GM18858 (cell line): Measurements from ENCODE around the gene SIGLEC1.

Experiments
- ATAC-seq: cut with Tn5 transposase; IDR thresholded peaks from one replicate; pipeline ENCODE4 v1.9.1; 2021; ENCODE audit not compliant: unreplicated experiment

The SIGLEC1 gene

DNA sequence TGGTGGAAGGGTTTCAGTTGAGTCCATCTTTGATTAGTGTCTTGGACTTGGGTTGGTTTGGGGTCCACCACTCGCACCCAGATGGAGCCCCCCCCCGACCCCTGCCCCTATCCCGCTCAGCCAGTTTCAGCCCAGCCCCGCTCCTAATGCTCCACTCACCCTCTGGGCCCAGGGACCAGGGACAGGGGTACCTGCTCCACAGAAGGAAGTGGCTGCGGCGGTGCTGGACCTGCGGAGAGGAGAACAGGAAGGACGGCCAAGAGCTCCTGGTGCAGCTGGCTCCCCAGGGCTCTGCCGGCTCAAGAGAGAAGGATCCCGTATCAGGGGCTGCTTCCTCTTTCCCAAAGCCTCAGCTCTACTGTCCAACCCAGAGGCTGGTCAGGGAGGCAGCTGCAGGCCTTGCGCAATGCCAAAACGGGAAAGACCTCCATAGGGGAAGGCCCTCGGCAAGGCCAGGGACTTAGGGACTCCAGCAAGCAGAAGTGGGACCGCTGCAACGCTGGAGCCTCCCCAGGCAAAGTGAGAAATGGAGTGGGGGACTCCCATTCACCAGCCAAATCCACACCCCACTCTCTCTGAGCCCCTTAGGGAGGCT, at the start of gene SIGLEC1:
Gene SIGLEC1 (minus strand): TSS at position 322 of the 595 bp plus-strand sequence. CDS start 5,472 bp downstream, outside the sequence.
- ATAC-seq = no peak

GRCh38 chr20:3760655-3761348, 48.4 kb upstream of the SIGLEC1 start:
- no peak for ATAC-seq

DNA sequence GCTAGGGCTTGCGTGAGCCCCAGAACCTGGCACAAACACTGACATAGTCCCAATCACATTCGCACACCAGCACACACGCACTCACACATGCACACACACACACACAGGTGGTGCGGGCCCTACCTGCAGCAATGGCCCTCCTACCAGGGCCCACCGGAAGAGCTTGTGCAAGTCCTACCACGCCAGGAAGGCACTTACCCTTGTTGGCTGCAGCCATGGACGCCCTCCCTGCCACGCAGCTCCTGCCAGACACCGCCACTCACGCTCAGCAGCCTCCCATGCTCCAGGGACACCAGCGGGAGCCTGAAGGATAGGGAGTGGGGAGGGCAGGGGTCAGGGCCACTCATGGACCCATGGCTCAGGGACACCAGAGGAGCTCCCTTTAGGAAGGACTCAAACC, 47.5 kb upstream of the SIGLEC1 start:
- ATAC-seq = no peak

DNA sequence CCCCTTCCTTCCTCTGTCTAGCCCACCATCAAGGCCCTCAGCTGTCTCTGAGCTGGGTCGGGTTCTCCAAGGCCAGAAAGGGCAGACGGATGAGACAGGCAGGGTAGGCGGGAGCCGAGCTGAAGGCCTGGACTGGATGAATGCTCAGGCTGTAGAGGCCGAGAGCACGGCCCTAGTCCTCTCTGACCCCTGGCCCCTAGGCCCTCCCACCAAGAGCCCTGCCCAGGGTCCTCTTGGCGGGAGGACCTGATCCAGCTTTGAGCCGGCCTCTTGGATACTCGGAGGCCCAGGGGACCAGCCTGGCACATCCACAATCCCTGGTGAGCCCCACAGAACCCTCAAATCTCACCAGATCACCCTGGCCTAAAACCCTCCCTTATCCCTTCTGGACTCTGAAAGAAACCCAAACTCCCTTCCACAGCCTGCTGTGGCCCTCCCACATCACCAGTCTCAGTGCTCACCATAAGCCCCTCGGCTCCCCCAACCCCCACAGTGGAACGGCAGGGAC, 47.0 kb upstream of the SIGLEC1 start:
- no peak for ATAC-seq

- ATAC-seq = no peak
These were observed 46.2 kb upstream of the SIGLEC1 start for GRCh38 chr20:3758566-3758965.

DNA sequence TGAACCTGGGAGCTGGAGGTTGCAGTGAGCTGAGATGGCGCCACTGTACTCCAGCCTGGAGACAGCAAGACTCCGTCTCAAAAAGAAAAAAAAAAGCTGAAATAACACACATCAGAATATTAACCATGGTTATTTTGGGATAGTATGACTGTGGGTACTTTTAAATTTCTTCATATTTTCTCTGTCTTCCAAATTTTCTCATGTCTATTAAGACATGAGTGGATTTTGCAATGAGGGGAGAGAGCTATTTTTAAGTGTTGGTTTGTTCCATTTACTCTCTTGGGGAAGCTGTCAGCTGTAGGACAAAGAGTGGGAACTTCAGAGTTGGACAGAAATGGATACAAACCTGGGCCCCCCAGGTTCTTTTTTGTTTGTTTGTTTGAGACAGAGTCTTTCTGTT, 44.9 kb upstream of the SIGLEC1 start:
- no peak for ATAC-seq

- ATAC-seq = no peak
These were observed 43.5 kb upstream of the SIGLEC1 start for GRCh38 chr20:3755814-3756480.

DNA sequence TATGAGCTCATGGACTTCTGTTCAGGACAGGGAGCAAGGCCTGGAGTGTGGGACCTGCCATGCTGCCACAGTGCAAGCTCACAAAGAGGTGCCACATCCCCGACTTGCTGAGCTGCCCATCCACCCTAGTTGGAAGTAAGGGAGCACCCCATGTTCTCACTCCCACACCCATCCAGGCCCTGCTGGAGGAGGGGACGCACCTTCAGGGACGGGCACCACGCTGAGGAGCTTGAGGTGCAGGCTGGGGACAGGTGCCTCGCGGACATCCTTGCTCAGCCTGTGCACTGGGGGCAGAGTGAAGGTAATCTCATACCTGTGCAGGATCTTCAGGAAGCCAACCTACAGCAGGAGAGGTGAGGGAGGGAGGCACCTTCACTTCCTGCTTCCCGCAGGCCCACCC, 42.9 kb upstream of the SIGLEC1 start:
- ATAC-seq = no peak

- no peak for ATAC-seq
These were observed 41.9 kb upstream of the SIGLEC1 start for GRCh38 chr20:3754276-3754630.

DNA sequence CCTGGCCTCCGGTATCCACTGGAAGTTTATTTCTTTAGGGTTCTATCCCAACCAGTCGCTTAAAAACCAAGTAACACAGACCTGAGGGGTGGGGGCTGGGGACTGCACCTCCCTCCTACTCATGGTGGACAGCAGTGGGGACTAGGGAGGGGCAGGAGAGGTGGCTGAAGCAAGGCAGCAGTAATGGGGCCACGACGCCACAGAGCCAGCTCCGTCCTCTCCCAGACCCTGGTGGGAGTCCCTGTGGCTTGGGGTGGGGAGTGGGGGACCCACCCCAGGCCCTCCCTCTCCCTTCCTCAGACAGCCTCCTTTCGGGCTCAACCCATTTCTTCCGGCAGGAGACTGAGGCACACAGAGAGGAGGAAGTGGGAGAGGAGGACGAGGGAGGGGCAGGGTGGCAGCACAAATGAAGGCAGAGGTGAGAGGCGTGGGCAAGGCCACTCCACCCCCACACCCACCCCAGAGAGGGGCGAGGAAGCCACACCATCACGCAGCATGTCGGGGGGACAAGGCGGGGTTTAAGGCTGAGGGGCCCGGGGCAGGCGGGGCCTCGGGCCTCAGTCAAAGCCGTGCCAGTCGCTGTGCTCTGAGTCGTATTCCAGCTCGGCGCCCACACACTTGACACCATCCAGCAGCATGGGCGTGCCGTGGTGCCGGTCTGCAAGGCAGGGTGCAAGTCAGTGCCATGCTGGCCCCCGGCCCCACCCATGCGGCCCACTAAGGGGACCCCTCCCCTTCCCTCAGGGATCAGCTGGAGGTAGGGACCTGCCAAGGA, 41.3 kb upstream of the SIGLEC1 start:
- ATAC-seq = no peak

- ATAC-seq = no peak
These were observed 40.7 kb upstream of the SIGLEC1 start for GRCh38 chr20:3753098-3753497.

GRCh38 chr20:3752386-3752759, 40.0 kb upstream of the SIGLEC1 start:
- ATAC-seq = no peak

- no peak for ATAC-seq
These were observed 39.4 kb upstream of the SIGLEC1 start for GRCh38 chr20:3751675-3752385.

DNA sequence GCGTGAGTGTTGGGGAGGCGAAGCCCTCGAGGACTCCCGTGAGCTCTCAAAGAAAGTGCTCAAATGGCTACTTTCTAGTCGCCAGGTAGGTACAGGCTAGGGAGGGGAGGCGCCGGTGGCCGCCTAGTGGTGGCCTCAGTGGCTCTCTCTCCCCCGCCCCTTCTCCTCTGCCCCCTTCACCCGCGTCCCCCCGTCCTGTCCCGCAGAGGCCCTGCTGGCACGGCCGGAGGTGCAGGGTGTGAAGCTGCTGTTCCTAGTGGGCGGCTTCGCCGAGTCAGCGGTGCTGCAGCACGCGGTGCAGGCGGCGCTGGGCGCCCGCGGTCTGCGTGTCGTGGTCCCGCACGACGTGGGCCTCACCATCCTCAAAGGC, 38.9 kb upstream of the SIGLEC1 start:
- no peak for ATAC-seq

DNA sequence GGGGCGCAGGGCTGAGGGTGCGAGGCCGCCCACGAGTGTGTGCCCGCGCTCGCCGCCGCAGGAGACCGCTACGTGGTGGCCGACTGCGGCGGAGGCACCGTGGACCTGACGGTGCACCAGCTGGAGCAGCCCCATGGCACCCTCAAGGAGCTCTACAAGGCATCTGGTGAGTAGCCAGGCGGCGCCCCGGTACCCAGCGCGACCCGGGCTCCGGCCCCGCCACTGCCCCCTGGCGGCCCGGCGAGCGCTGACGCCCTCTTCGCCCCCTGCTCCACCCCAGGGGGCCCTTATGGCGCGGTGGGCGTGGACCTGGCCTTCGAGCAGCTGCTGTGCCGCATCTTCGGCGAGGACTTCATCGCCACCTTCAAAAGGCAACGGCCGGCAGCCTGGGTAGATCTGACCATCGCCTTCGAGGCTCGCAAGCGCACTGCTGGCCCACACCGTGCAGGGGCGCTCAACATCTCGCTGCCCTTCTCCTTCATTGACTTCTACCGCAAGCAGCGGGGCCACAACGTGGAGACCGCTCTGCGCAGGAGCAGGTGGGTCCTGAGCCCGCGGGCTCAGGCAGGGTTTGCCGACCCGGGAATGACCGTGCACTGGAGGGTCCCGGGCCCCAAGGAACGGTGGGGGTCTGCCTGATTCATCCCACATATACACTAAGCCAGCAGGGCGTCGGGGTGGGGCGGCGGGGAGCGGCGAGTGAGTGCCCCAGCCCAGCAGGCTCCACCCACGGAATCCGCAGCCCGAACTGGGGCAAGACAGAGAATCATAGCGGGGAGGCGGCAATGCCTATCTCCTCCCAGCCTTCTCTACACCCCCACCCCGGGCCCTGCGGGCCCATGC, 37.5 kb upstream of the SIGLEC1 start:
- ATAC-seq = no peak

GRCh38 chr20:3749087-3749688, 36.8 kb upstream of the SIGLEC1 start:
- no peak for ATAC-seq

DNA sequence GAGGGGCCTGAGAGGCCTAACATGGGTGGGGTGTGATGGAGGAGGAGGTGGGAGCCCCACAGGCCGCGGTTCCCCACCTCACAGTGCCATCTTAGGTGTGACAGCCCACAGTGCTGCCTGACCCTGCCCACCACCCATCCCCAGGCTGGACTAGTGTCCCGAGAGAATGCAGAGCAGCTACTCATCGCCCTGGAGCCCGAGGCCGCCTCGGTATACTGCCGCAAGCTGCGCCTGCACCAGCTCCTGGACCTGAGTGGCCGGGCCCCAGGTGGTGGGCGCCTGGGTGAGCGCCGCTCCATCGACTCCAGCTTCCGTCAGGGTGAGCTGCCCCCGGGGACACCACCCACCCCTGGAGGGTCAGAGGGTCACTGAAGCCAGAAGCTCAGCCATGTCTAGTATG, 35.7 kb upstream of the SIGLEC1 start:
- ATAC-seq = no peak

- ATAC-seq = no peak
These were observed 35.1 kb upstream of the SIGLEC1 start for GRCh38 chr20:3747471-3747870.

DNA sequence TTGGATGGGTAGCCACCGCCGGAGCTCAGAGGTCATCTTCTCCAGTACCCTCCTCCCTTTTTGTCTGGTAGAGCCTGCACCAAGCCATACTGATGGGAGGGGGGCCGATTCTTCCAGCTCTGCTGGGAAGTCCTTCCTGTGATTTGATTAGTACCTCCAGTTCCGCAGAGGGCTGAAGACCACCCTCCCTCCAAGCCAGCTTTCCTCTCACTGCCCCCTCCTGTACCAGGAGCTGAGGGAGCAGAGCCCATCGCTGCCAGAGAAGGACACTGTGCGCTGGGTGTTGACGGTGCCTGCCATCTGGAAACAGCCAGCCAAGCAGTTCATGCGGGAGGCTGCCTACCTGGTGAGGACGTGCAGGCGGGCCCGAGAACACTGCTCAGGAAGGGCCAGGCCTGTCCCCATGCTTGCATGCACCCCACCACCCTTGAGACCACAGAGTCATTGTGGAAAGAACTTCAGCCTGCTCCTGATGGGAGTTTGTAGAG, 33.3 kb upstream of the SIGLEC1 start:
- ATAC-seq = no peak
